Uterus (tissue), 4 donors: Measurements from ENCODE around the gene AGPS. TPM values are rescaled to one million over a fixed set of nuclear protein-coding genes. Genes with fewer than 3 reads are reported as not detected.
A peak's percentile ranks its signal among the peaks of the same experiment; 100 is the strongest.

Source experiments
- DNase-seq, 2 donors: peaks; one replicate each; pipeline ENCODE4 v3.0.0-alpha.2; 2019 to 2020
- H3K27ac ChIP-seq, 2 donors: fragments of 200-600 bp; sonication (generic); 1 replicate in 1 of 2; 2 replicates in 1 of 2; pipeline ENCODE4 v1.5.1; 2016 to 2018
- H3K27me3 ChIP-seq, 2 donors: fragments of 200-600 bp; sonication (generic); one replicate each; pipeline ENCODE4 v1.5.1; 2018 to 2019; ENCODE audit warnings: control low read depth in 1 of 2
- H3K36me3 ChIP-seq, 2 donors: fragments of 200-600 bp; sonication (generic); one replicate each; pipeline ENCODE4 v1.5.1; 2019; ENCODE audit warnings: control low read depth in 1 of 2
- H3K4me1 ChIP-seq, 2 donors: fragments of 200-600 bp; sonication (generic); one replicate each; pipeline ENCODE4 v1.5.1; 2018 to 2019; ENCODE audit warnings: control low read depth in 1 of 2
- H3K4me3 ChIP-seq, 2 donors: fragments of 200-600 bp; sonication (generic); 1 replicate in 1 of 2; 2 replicates in 1 of 2; pipeline ENCODE4 v1.5.1; 2018 to 2019; ENCODE audit warnings: mild to moderate bottlenecking in 1 of 2
- H3K9me3 ChIP-seq, 2 donors: fragments of 200-600 bp; sonication (generic); one replicate each; pipeline ENCODE4 v1.5.1; 2019; ENCODE audit warnings: control low read depth in 1 of 2
- CTCF ChIP-seq, 4 experiments: fragments of 200-600 bp in 2 of 4; fragments of 450-650 bp in 2 of 4; sonication (generic) in 2 of 4; IDR thresholded peaks; one replicate each; pipeline ENCODE4 v1.5.1; 2016 to 2019; ENCODE audit warnings: antibody characterized with exemption in 4 of 4, mild to moderate bottlenecking in 2 of 4, moderate library complexity in 1 of 4
- POLR2A ChIP-seq, 2 donors: fragments of 450-650 bp; IDR thresholded peaks; one replicate each; pipeline ENCODE4 v1.6.1; 2016; ENCODE audit warnings: antibody characterized with exemption in 2 of 2, mild to moderate bottlenecking in 1 of 2, moderate library complexity in 1 of 2
- intact Hi-C: fragments of 100-400 bp; cut with DNase I; formaldehyde crosslinking; loops from one replicate; pipeline ENCODE4 v1.15.1; 2023; ENCODE audit warnings: low total_unique reads
- total RNA-seq, 4 donors: library from RNA; depleted of rRNA in 3 of 4; stranded (reverse); fragments of >200 nt in 3 of 4; gene quantifications; one replicate each; pipeline versions ENCODE4 v1.1.0 to v1.2.4, GENCODE V29; 2014 to 2023
- donor health status: DM: yes; HTN: yes; CAD: no.

AGPS gene
- total RNA-seq, 4 donors from 2014 or later: 10.2 to 64.4 (median 40.0) TPM

- Histone ChIP-seq H3K36me3 (no peaks in the 10 kb centered on the region), H3K4me1 (no peaks in the 10 kb centered on the region), H3K27ac (no peak overlapping the region), H3K9me3 (no peaks in the 10 kb centered on the region), H3K27me3 (no peaks in the 10 kb centered on the region), H3K4me3 (no peak overlapping the region)
- TF ChIP-seq POLR2A (IDR thresholded peaks at IDR 0.05) (no peak), CTCF (IDR thresholded peaks at IDR 0.05) (no peak)
- intact Hi-C loops: no loop called here
- DNase-seq: no peak
Measured at GRCh38 chr2:177540283-177540682, 147.7 kb downstream of the AGPS start.

DNA sequence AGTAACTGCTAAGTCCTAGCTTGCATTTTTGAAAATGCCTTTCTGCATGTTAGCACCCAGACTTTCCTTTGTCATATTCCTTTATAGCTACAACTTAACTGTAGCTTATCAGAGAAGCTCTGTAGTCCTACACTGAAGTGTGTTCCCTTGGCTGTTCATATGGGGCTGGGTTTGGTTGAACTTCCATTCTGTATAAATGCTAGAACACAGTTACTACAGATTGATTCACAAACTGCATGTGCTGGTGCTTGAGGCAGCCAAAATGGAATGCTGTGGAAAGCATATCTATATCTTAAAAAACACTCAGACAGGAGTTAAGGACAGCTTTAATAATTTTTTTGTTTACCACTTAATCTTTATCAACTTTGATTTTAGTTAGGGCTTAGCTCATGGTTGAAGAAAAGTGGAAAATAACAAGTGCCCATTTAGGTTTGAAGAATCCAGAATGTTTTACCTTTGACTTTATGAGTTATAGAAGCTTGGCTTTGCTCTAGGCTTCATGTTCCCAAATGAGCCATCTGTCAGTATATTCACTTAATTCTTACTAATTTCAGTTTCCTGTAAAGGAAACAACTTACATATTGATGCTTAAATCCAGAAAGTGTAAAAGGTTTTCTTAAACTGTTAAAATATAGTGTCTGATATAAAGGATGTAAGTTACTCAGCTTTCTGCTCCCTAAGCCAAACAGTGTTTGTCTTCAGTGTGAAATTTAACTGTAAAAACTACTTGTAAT is 148.9 kb downstream of the AGPS start:
- Histone ChIP-seq H3K4me1 (no peaks in the 10 kb centered on the region), H3K27ac (peak overlapping the region in 1 of 2 donors; percentile 28), H3K27me3 (no peaks in the 10 kb centered on the region), H3K4me3 (no peak overlapping the region), H3K36me3 (no peaks in the 10 kb centered on the region), H3K9me3 (no peaks in the 10 kb centered on the region)
- TF ChIP-seq POLR2A (IDR thresholded peaks at IDR 0.05) (no peak), CTCF (IDR thresholded peaks at IDR 0.05) (no peak)
- intact Hi-C loops: no loop called here
- no peak for DNase-seq

DNA sequence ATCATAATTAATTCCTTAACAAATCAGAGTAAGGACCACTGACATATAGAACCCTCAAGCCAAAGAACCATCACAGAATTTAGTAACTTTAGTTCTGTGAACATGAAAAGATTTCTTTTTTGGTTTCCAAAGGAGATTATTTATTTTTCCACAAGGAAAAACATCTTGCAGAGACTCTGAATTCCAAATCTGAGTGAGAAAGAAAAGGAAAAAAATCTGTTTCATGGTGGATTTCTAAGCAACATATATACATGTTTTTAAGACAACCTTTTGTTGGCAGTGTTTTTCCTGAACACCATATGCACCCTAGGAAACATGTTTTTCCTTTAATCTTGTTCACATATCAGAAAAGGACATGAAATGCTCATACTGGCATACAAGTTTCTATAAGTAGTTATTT is 149.8 kb downstream of the AGPS start:
- Histone ChIP-seq H3K4me3 (no peak overlapping the region), H3K27ac (peak overlapping the region; percentile 9 to 40), H3K9me3 (no peaks in the 10 kb centered on the region), H3K27me3 (no peaks in the 10 kb centered on the region), H3K36me3 (no peaks in the 10 kb centered on the region), H3K4me1 (no peaks in the 10 kb centered on the region)
- no peak for DNase-seq
- intact Hi-C loops: no loop called here
- TF ChIP-seq POLR2A (IDR thresholded peaks at IDR 0.05): no peak
- TF ChIP-seq CTCF (IDR thresholded peaks at IDR 0.05): no peak

GRCh38 chr2:177543007-177543760 is 150.6 kb downstream of the AGPS start:
- Histone ChIP-seq H3K4me3 (no peak overlapping the region), H3K27ac (peak overlapping the region; percentile 9 to 40), H3K36me3 (no peaks in the 10 kb centered on the region), H3K4me1 (no peaks in the 10 kb centered on the region), H3K9me3 (no peaks in the 10 kb centered on the region), H3K27me3 (no peaks in the 10 kb centered on the region)
- no peak for TF ChIP-seq POLR2A (IDR thresholded peaks at IDR 0.05)
- TF ChIP-seq CTCF (IDR thresholded peaks at IDR 0.05): no peak
- intact Hi-C loops: no loop called here
- DNase-seq: no peak

DNA sequence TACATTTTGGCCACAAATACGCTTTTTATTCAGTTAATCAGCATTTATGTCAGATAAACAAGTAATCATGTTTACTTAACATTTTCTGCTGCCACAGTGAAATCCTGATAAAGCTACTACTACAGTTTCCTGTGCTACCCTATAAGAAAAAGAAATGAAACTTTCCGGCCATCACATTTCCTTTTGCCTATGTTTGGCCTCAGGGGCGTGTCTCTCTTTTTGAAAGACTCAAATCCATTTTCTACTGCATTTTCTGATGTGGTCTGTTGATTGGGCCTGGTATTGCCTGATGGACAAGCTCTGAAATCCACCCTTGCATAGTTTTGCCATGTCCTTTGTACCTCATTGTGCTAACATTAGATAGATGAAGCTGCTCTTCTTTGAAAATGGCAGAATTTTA is 152.6 kb downstream of the AGPS start:
- Histone ChIP-seq H3K4me3 (no peak overlapping the region), H3K36me3 (no peaks in the 10 kb centered on the region), H3K4me1 (no peaks in the 10 kb centered on the region), H3K27me3 (no peaks in the 10 kb centered on the region), H3K27ac (no peak overlapping the region), H3K9me3 (no peaks in the 10 kb centered on the region)
- no peak for DNase-seq
- no peak for TF ChIP-seq CTCF (IDR thresholded peaks at IDR 0.05)
- no peak for TF ChIP-seq POLR2A (IDR thresholded peaks at IDR 0.05)
- intact Hi-C loops: no loop called here
